H9 (cell line): ENCODE results near the gene CHD6. TPM values are rescaled to one million over a fixed set of nuclear protein-coding genes. Genes with fewer than 3 reads are reported as not detected.

Experiments
- DNase-seq: peaks from one replicate; pipeline ENCODE4 v3.0.0-alpha.2; 2017
- H2AFZ ChIP-seq: one replicate; pipeline ENCODE4 v1.6.1; 2013; ENCODE audit warnings: mild to moderate bottlenecking, low read length, control low read depth, moderate library complexity
- H2AK5ac ChIP-seq: 2 replicates; pipeline ENCODE4 v1.6.1; 2013; ENCODE audit warnings: low read length, control low read depth, mixed read lengths; ENCODE audit not compliant: insufficient read length
- H2BK120ac ChIP-seq: one replicate; pipeline ENCODE4 v1.6.1; 2013; ENCODE audit warnings: low read depth, mild to moderate bottlenecking, low read length, control low read depth, inconsistent platforms; ENCODE audit not compliant: poor library complexity, severe bottlenecking
- H2BK12ac ChIP-seq: 2 replicates; pipeline ENCODE4 v1.6.1; 2013; ENCODE audit warnings: low read length, control low read depth, mixed read lengths, low read depth; ENCODE audit not compliant: insufficient read length
- H2BK15ac ChIP-seq: 2 replicates; pipeline ENCODE4 v1.6.1; 2013; ENCODE audit warnings: low read depth, low read length, control low read depth
- H2BK20ac ChIP-seq: one replicate; pipeline ENCODE4 v1.6.1; 2013; ENCODE audit warnings: low read depth, mild to moderate bottlenecking, low read length, control low read depth, inconsistent platforms; ENCODE audit not compliant: poor library complexity, severe bottlenecking
- H2BK5ac ChIP-seq: 2 replicates; pipeline ENCODE4 v1.6.1; 2013; ENCODE audit warnings: low read length, control low read depth, mixed read lengths; ENCODE audit not compliant: insufficient read length
- H3K14ac ChIP-seq: 2 replicates; pipeline ENCODE4 v1.6.1; 2013; ENCODE audit warnings: low read length, control low read depth; ENCODE audit not compliant: insufficient read depth
- H3K18ac ChIP-seq: 2 replicates; pipeline ENCODE4 v1.6.1; 2013; ENCODE audit warnings: low read depth, mild to moderate bottlenecking, mixed read lengths, low read length, control low read depth; ENCODE audit not compliant: insufficient read length
- H3K23ac ChIP-seq: 2 replicates; pipeline ENCODE4 v1.6.1; 2013; ENCODE audit warnings: low read length, control low read depth, mixed read lengths, low read depth; ENCODE audit not compliant: insufficient read length
- H3K23me2 ChIP-seq: 2 replicates; pipeline ENCODE4 v1.6.1; 2013; ENCODE audit warnings: low read depth, mild to moderate bottlenecking, mixed read lengths, low read length, control low read depth; ENCODE audit not compliant: insufficient read length, poor library complexity, severe bottlenecking
- H3K27ac ChIP-seq: 2 replicates; pipeline ENCODE4 v1.5.1; 2013; ENCODE audit warnings: low read length, control low read depth, mixed read lengths, low read depth; ENCODE audit not compliant: insufficient read length
- H3K27me3 ChIP-seq: 2 replicates; pipeline ENCODE4 v1.6.1; 2013; ENCODE audit warnings: low read length, control low read depth, inconsistent platforms; ENCODE audit not compliant: insufficient read depth
- H3K4ac ChIP-seq: 2 replicates; pipeline ENCODE4 v1.6.1; 2013; ENCODE audit warnings: low read depth, mild to moderate bottlenecking, control low read depth, inconsistent platforms, low read length, moderate library complexity
- H3K4me1 ChIP-seq: 2 replicates; pipeline ENCODE4 v1.6.1; 2013; ENCODE audit warnings: low read length, control low read depth, inconsistent platforms; ENCODE audit not compliant: insufficient read depth
- H3K4me2 ChIP-seq: 2 replicates; pipeline ENCODE4 v1.6.1; 2013; ENCODE audit warnings: low read length, control low read depth, mixed read lengths; ENCODE audit not compliant: insufficient read length, insufficient read depth
- H3K56ac ChIP-seq: 2 replicates; pipeline ENCODE4 v1.6.1; 2013; ENCODE audit warnings: low read depth, mild to moderate bottlenecking, mixed read lengths, low read length, control low read depth; ENCODE audit not compliant: insufficient read length
- H3K79me1 ChIP-seq: 2 replicates; pipeline ENCODE4 v1.6.1; 2013; ENCODE audit warnings: low read depth, mild to moderate bottlenecking, moderate library complexity, low read length, control low read depth, inconsistent platforms; ENCODE audit not compliant: insufficient read depth, poor library complexity, severe bottlenecking
- H3K79me2 ChIP-seq: 2 replicates; pipeline ENCODE4 v1.6.1; 2013; ENCODE audit warnings: low read length, control low read depth, inconsistent platforms; ENCODE audit not compliant: insufficient read depth
- H3K9ac ChIP-seq: 2 replicates; pipeline ENCODE4 v1.6.1; 2013; ENCODE audit warnings: low read length, control low read depth, mixed read lengths; ENCODE audit not compliant: insufficient read length; ENCODE audit errors: extremely low read depth
- H3K9me3 ChIP-seq: one replicate; pipeline ENCODE4 v1.6.1; 2013; ENCODE audit warnings: low read depth, low read length, inconsistent platforms; ENCODE audit not compliant: control insufficient read depth
- H3T11ph ChIP-seq: one replicate; pipeline ENCODE4 v1.6.1; 2013; ENCODE audit warnings: mild to moderate bottlenecking, low read length, control low read depth, inconsistent platforms
- H4K20me1 ChIP-seq: one replicate; pipeline ENCODE4 v1.6.1; 2013; ENCODE audit not compliant: control insufficient read depth, insufficient read length, insufficient read depth
- H4K5ac ChIP-seq: 2 replicates; pipeline ENCODE4 v1.6.1; 2013; ENCODE audit warnings: low read depth, mild to moderate bottlenecking, mixed read lengths, low read length, control low read depth; ENCODE audit not compliant: insufficient read length
- H4K8ac ChIP-seq: replicated peaks from 2 replicates; pipeline ENCODE4 v1.6.1; 2013; ENCODE audit warnings: low read length, control low read depth, mixed read lengths, low read depth; ENCODE audit not compliant: insufficient read length
- H4K91ac ChIP-seq: 2 replicates; pipeline ENCODE4 v1.6.1; 2013; ENCODE audit warnings: low read depth, mild to moderate bottlenecking, moderate library complexity, mixed read lengths, low read length, control low read depth; ENCODE audit not compliant: insufficient read length
- H3K27ac Mint-ChIP-seq, 3 experiments: 2 replicates in 2 of 3; 3 replicates in 1 of 3; pipeline ENCODE4 v1.8.0; 2020 to 2021; ENCODE audit warnings: mixed read lengths in 3 of 3, mild to moderate bottlenecking in 1 of 3, moderate library complexity in 1 of 3
- H3K27me3 Mint-ChIP-seq: 2 replicates; pipeline ENCODE4 v1.8.0; 2021; ENCODE audit warnings: low read depth, mild to moderate bottlenecking, moderate library complexity, mixed read lengths
- H3K36me3 Mint-ChIP-seq, 3 experiments: 2 replicates in 2 of 3; 3 replicates in 1 of 3; pipeline ENCODE4 v1.8.0; 2020 to 2021; ENCODE audit warnings: low read depth in 3 of 3, mixed read lengths in 3 of 3; ENCODE audit not compliant: insufficient read depth in 1 of 3
- H3K4me1 Mint-ChIP-seq, 2 experiments: 2 replicates each; pipeline ENCODE4 v1.8.0; 2020; ENCODE audit warnings: mixed read lengths in 2 of 2
- H3K4me3 Mint-ChIP-seq, 2 experiments: 2 replicates in 1 of 2; 3 replicates in 1 of 2; pipeline ENCODE4 v1.8.0; 2020 to 2021; ENCODE audit warnings: mild to moderate bottlenecking in 2 of 2, mixed read lengths in 2 of 2, moderate library complexity in 1 of 2
- H3K9me3 Mint-ChIP-seq, 2 experiments: 2 replicates in 1 of 2; 3 replicates in 1 of 2; pipeline ENCODE4 v1.8.0; 2020; ENCODE audit warnings: mild to moderate bottlenecking in 2 of 2, mixed read lengths in 2 of 2, moderate library complexity in 1 of 2
- WGBS: extraction: QIAGEN DNeasy Blood & Tissue Kit; methylation state at CpG from one replicate; pipeline ENCODE4 v1.1.7; 2013; ENCODE audit warnings: missing lambda C conversion rate, low lambda C conversion rate, mixed read lengths; ENCODE audit not compliant: insufficient read length; ENCODE audit errors: extremely low coverage; 5-methylcytosine and 5-hydroxymethylcytosine counted together
- total RNA-seq: library from RNA; stranded (reverse); gene quantifications from 2 replicates; pipeline ENCODE4 v1.2.1, GENCODE V29; 2021
- TF ChIP-seq, protein P1 (sequence below): fragments of 200-600 bp; sonication (generic); conservative IDR thresholded peaks from 3 replicates; pipeline ENCODE4 v1.8.0; 2021; ENCODE audit warnings: antibody characterized with exemption, mild to moderate bottlenecking

Gene CHD6
- total RNA-seq, 1 experiment from 2014 or later: 51.5 TPM

DNA sequence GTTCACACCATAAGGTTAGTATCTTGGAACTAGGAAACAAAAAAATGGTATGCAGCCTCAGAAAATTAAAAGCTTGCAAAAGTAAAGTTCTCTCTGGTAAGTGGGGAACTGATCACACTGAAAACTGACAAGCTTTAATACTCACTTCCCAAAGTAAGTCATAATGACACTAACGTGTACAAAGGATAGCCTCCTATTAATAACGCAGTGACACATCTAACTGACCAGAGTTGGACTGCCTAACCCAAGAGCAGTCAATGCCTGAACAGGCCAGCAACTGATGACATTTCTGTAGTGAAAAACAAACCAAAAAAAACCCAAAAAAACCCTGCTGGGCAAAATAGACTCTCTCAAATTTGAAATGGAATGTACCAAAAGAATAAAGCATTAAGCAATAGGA, 30.7 kb downstream of the CHD6 start:
- no peak overlapping the region for H2BK15ac ChIP-seq
- H3K9me3 ChIP-seq: no peaks in the 10 kb centered on the region
- TF ChIP-seq, protein P1, sequence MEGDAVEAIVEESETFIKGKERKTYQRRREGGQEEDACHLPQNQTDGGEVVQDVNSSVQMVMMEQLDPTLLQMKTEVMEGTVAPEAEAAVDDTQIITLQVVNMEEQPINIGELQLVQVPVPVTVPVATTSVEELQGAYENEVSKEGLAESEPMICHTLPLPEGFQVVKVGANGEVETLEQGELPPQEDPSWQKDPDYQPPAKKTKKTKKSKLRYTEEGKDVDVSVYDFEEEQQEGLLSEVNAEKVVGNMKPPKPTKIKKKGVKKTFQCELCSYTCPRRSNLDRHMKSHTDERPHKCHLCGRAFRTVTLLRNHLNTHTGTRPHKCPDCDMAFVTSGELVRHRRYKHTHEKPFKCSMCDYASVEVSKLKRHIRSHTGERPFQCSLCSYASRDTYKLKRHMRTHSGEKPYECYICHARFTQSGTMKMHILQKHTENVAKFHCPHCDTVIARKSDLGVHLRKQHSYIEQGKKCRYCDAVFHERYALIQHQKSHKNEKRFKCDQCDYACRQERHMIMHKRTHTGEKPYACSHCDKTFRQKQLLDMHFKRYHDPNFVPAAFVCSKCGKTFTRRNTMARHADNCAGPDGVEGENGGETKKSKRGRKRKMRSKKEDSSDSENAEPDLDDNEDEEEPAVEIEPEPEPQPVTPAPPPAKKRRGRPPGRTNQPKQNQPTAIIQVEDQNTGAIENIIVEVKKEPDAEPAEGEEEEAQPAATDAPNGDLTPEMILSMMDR: no peak
- no peak overlapping the region for H3K4ac ChIP-seq
- H4K8ac ChIP-seq: no peak overlapping the region
- H2BK120ac ChIP-seq: no peak overlapping the region
- H3K36me3 Mint-ChIP-seq: peaks cover 34 to 40% (median 36%) of the 10 kb centered on the region in 3 experiments
- no peaks in the 10 kb centered on the region for H4K20me1 ChIP-seq
- peaks cover 21 to 43% of the 10 kb centered on the region in 2 experiments for H3K9me3 Mint-ChIP-seq
- H3T11ph ChIP-seq: no peak overlapping the region
- no peaks in the 10 kb centered on the region for H3K4me1 ChIP-seq
- H4K5ac ChIP-seq: no peak overlapping the region
- H3K4me1 Mint-ChIP-seq: peaks cover 0 to 8% of the 10 kb centered on the region in 2 experiments; a peak in 1 of 4 replicates
- no peaks in the 10 kb centered on the region for H3K23me2 ChIP-seq
- H3K27ac Mint-ChIP-seq: no peak overlapping the region
- H3K27ac ChIP-seq: no peak overlapping the region
- no peak overlapping the region for H3K9ac ChIP-seq
- no peak overlapping the region for H2AFZ ChIP-seq
- H3K23ac ChIP-seq: no peak overlapping the region
- H2BK12ac ChIP-seq: no peak overlapping the region
- H3K27me3 ChIP-seq: no peaks in the 10 kb centered on the region
- H2BK20ac ChIP-seq: no peak overlapping the region
- no peak overlapping the region for H2AK5ac ChIP-seq
- peaks cover 4% of the 10 kb centered on the region for H3K79me1 ChIP-seq
- H3K4me2 ChIP-seq: no peak overlapping the region
- H3K56ac ChIP-seq: no peak overlapping the region
- no peaks in the 10 kb centered on the region for H3K27me3 Mint-ChIP-seq
- H3K18ac ChIP-seq: no peak overlapping the region
- no peak overlapping the region for H2BK5ac ChIP-seq
- DNase-seq: no peak
- no peak overlapping the region for H3K4me3 Mint-ChIP-seq
- H3K14ac ChIP-seq: no peak overlapping the region
- no peak overlapping the region for H4K91ac ChIP-seq
- WGBS: no CpG with 5 or more reads among the region's 2 CpGs
- peaks cover 24% of the 10 kb centered on the region; the same call in 1 of the 2 replicates for H3K79me2 ChIP-seq
